ENCODE results near the gene CCDC182.

CCDC182 gene

DNA sequence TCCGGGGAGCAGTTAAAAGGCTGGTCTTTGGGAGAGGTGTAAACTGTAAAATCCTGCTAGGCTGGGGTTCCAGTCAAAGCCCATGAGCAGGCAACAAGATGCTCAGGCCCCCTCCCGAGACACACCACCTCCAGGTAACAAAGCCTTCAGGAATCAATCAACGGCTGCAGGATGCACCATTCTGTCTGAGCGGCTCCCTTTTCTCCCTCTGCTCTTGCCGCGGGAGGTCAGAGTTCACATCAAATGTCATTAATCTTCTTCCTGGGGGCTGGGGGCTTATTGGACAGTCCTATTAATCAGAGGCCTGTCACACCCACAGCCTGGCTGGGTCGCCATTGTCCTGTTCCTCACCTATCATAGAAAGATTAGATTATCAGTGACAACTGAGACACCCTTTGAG, 11.9 kb upstream of the CCDC182 start:
- DNase-seq (ENCODE audit: low read depth), result no peak

DNA sequence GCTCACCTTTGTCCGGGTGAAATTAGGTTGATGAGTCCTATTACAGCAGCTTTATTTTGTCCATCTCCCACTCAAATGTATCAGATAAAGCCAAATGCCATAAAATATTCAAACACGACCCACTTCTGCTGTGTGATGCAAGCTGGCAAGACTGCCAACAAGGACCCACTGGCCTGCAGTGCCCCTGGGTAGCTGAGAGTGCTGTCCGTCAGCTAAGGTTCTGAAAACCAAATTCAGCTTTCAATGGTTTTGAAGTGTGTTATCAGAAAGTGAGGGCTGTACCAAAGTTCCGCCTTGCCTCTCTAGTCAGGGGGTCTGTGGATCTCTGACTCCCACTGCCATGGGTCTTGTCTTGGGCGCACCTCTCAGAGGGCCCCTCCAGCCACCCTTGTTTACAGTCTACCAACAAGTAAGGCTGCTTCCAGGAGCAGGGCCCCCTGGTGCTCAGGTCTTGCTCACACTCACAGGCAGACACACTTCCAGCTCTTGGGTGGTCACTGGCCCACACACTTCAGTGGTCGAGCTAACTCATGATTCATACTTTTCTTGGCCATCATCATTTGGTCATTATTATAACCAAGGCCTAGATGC, 10.5 kb upstream of the CCDC182 start:
- no peak for DNase-seq (ENCODE audit: low read depth)

DNA sequence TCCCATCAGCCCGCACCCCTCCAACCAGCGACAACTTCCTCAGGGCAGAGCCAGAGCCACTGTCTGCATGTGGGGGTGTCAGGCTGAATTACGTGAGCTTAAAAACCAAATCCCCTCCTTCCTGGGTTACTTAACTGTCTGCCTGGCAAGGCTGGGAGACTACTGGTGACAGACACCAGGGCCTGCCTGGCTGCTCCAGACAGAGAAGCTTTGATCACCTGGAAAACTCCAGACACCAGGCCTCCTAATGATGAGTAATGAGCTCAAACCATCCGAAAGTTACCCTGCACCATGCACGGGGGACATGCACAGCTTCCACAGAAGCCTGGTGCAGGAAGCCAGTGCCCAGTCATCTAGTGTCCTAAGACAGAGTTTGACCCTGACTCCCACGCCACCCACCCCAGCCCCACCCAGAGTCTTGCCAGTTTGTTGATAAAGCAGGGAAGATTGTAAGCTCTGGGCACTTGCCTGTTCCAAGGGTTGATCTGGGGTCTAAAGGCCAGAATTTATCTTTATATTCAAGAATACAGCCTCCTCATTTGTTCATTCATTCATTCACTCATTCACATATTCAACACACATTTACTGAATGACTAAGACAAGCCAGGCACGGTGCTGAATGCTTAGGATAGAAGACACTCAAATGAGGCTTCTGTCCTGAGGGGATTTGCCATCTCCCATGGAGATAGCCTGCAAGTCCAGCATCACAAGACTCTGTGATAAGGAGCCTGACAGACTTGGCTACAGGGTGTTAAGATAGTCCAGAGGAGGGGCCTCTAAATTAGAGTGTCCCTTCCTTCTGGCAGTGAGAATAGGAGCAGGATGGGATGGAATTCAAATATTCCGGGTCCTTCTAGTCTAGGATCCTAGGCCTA, 7.2 kb upstream of the CCDC182 start:
- no peak for DNase-seq (ENCODE audit: low read depth)

DNA sequence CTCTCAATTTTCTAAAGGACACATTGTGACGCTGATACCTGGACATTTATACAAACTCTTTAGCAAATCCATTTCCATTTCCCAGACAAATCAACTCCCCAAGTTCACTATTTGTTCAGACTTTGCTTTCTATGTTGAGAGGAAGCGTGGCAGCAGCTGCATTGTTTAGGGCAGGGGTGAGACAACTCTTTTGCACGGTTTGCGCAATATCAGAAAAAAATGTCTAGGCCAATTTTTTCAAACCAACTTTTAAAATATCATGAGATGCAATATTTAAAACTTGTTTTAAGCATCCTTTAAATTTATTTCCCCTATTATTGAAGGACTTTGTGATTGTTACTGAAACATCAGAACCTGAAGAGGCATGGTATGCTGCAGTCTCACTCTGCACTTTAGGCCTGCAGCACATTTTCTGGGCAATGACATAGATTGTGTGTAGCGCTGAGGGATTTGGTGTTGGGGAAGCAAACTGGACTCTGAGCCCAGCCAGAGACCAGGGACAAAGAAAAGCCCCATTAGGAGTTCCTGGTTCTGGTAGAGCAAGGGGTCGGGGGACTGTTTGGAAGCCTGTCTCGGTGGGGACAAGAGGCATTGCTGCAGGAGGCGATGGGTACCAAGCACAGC, 6.4 kb upstream of the CCDC182 start:
- no peak for DNase-seq (ENCODE audit: low read depth)

DNA sequence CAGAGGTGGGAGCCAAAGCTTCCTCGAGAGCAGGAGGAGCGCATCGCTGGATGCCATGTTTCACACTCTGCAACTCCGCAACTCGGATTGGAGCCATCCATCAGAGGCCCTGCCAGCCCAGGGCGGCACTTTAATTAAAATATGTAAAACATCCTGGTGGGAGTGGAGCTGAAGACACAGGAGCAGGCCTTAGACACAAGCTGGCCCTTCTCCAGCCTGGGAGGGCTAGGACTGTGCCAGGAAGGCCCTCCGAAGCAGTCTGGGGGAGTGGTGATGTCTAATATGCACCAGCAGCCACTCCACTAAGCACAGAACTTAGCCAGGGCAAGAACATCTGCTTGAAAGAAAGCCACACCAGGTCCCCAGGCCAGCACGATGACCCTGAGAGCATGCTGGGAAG, 5.8 kb upstream of the CCDC182 start:
- DNase-seq (ENCODE audit: low read depth), result no peak

DNA sequence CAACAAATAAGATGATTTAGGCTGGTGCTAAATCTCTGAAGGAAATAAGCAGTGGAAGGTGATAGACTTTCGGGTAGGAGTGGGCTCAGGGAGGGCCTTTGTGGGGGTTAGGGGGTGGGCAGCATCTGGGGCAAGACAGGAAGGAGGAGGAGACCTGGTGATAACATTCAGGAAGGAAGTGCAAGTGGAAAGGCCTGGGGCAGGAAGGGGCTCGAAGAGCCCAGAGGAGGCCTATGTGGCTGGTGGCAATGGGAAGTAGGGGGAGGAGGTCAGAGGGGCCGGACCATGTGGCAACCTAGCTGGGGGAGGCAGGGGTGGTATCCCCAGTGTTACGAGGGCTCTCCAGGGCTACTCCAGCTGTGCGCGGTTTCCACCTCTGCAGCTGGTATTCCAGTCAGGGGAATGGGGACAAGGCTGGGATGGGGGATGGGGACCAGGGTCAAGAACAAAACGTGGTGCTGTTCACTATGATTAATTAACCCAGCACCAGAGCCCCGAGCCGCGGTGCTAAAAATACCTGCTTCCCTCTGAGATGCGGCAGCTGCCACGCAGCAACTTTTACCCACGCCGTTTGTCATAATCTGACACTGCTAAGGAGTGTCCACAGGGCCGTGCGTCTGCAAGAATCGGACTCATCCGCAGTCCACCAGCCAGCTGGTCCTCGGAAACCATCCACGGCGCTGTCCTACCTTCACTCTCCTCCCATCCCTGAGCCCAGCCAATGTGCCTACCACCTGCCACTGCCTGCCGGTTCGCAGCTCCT, 5.2 kb upstream of the CCDC182 start:
- DNase-seq (ENCODE audit: low read depth), result no peak

DNA sequence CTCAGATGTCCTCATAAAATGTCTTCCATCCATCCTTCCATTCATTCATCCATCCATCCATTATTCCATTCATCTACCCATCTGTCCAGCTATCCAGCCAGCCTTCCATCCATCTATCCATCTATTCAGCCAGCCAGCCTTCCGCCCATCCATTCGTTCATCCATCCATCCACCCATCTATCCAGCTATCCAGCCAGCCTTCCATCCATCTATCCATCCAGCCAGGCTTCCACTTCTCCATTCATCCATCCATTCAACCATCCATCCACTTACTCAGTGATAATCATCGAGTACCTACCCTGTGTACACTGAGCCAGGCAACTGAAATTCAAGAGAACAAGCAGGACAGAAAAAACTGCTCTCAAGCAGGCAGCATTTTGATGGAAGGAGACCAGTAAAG, 4.6 kb upstream of the CCDC182 start:
- no peak for DNase-seq (ENCODE audit: low read depth)

DNA sequence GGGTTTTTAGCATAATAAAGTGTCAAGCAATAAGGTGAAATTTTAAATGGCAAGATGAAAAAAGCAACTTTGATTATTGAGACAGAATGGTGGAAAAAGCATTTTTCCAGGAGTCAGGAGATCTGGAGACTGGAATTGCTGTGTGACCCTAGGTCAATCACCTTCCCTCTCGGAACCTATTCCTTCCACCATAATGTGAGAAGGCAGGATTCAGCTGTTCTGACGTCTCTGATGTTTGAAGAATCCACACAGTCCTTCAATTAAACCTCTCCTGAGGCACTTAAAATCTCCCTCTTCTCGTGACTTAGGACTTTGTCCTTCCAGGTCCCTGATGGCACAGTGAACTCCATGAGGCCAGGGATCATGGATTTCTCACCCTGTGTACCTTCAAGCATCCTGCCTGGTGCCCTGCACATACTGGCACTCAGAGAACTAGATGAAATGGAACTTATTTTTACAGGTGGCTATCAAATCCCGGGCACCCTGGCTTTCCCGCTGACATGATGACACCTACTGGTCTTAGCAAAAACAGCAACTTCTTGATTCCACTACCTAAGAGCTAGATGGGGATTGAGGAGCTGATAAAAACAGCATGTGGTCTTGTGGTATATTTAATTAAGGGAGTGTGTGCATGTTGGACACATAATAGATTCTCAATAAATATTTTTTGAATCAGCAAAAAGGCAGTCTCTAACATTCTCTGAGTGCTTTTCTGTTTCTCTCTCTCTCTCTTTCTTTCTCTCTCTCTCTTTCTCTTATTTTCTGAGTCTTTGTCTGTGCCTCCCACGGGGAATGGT, 2.3 kb upstream of the CCDC182 start:
- DNase-seq (ENCODE audit: low read depth), result peak; percentile 3

DNA sequence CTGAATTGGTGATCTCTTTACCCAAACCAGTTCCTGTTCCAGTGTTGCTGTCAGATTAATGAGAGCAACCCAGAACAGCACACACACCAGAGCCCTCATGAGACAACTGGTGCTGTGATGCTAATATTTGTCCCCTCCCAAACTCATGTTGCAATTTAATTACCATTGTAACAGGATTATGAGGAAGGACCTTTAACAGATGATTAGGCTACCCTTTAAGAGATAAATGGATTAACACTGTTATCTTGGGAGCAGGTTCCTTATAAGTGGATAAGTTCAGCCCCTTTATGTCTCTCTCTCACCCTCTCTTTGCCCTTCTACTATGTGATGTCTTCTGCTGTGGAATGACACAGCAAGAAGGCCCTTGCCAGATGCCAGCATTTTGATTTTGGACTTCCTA, 1.1 kb upstream of the CCDC182 start:
- no peak for DNase-seq (ENCODE audit: low read depth)

DNA sequence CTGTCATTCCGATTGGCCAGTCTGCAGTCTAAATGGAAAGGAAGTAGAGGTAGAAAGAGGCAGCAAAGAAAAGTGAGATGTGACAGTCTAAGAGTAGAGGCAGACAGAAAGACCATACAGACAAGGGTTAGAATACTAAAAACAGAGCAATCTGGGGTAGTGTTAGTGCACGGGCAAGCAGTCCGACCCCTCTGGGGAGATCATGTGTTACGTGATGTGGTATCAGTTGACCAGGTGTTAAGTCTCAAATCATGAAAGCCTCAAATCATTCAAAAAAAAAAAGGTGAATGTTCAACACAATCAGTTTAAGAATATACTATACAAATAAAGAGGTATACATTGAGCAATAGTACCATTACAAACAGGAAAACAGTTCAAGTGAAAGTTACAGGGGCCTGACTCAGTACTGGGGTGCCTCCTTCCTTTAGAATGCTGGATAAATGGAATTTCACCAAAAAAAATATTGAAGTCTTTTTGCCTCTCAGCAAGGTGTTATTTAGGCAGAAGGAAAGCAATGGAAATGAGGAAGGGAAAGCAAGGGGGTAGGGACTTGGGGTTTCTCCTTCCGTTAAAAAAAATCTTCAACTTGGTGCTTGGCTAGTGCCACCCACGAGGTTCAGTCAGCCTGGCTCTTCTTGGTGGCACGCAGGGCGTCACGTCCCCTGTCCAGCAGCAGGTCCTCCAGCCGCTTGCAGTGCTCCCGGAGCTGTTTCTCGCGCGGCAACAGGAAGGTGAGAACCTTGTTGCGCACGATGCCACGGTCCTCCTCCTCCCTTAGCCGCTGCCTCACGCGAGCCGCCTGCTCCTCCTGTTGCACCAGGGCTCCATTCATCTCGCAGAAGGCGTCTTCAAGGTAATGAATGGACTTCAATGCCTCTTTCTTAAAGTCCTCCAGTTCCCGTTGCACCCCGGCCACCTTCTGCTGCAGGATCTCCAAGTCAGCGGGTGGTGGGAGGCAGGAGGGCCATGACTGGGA, 616 bp downstream of the CCDC182 start:
- DNase-seq (ENCODE audit: low read depth), result no peak

DNA sequence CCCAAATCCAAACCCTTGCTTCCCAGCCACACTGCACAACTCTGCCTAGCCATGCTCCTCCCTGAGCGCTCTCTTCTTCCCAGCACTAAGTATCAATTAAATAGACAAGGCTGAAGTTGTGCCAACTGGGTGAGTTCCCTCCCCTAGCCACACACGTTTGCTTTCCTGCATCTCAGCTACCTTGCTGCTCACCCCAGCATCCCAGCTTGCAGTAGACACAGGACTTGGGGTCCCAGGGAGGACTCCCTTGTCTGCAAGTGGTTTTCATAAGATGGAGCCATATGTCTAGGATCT, 4.9 kb downstream of the CCDC182 start:
- no peak for DNase-seq (ENCODE audit: low read depth)

DNA sequence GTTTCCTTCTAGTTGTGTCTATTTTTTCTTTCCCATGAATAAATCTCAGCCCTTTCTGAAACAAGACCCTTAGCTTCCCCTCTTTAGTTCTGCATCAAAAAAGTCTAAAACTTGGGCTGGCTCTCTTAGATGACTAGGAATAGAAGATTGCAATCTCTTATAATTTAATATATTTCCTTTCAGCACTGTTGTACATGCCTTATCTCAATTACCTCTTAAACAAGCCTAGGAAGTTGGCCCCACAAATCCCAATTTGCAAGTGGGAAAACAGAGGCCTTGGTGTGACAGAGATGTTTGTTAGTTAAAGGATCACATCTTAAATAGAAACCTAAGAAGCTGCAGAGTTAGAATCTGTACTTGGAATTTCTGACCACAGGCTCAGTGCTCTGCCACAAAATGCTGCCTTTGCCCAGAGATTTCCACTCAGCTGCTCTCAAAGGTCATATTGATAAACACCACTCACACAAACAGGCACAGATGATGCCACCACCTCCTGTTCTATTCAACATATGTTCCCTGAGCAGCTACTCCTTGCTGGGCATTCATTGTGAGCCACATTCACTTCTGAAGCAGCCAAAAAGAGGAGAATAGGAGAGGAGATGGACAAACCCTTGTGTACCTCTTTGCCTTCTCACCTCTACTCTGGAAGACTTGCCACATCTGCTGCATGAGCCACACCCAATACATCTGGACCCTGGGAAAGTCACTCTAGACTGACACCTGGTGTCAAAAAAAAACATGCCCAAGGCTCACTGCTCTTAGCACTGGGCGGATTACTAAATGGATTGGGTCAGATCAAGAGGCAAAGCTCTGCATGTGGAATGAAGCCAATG, 5.5 kb downstream of the CCDC182 start:
- no peak for DNase-seq (ENCODE audit: low read depth)

DNA sequence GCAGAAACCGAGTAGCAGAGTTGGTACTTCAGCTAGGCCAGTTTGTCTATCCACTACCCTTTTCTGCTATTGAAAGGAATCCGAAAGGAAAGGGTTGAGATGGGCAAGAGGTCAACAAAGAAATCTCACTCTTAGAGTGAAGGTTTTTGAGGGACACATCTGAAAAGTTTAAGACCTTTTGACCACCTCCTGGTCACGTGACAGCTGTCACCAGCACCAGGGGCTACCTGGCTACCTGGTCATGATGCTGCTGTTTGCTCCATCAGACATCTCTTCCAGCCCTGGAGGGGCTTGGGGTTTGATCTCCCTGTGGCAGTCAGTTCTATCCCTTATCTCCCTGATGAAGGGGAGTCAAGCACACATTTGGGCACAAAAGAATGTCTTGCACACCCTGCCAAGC, 7.6 kb downstream of the CCDC182 start:
- no peak for DNase-seq (ENCODE audit: low read depth)

DNA sequence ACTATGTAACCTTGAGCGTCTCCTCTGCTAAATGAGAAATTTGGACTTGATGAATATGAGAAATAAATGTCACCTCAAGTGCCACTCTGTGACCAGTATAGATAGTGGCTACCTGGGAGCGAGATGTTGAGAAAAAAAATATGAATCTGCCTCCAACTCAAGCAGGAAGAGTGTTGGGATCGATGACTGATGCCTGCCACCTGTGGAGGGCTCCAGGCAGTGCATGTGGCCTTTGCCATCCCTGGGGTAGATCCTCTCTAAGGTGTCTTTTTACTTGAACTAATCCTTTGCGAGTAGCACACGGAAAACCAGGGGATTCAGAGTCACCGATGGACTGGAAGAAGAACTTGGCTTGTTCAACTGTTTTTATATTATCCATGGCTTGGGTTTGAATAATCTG, 9.4 kb downstream of the CCDC182 start:
- no peak for DNase-seq (ENCODE audit: low read depth)

DNA sequence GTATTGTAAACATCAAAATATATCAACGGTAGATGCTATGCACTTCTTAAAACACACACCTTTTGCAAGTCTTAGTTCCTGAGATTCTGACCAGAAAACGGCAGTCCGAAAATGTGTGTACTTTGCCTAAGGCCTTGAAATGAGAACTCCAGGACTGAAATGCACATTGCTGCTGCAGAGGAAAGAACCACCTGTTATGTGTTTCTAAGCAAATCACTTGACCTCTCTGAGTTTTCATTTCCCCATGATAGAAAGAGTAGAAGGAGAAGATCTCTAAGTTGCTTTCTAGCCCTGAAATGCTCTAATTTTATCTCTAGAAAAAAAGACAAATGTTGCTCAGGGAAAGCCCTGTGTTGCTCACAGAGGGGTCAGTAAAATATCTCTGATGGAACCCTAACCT, 9.9 kb downstream of the CCDC182 start:
- no peak for DNase-seq (ENCODE audit: low read depth)

DNA sequence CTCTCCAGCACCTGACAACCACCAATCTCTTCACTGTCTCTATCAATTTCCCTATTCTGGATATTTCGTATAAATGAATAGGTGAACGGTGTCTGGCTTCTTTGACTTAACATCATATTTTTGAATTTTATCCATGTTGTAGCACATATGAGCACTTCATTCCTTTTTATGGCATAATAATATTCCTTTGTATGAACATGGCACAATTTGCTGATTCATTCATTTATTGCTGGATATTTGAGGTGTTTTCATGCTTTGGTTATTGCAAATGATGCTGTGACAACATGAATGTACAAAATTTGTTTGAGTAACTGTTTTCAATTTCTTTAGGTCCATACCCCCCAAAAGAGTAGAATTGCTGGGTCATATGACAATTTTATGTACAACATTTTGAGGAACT, 12.0 kb downstream of the CCDC182 start:
- DNase-seq (ENCODE audit: low read depth), result no peak

DNA sequence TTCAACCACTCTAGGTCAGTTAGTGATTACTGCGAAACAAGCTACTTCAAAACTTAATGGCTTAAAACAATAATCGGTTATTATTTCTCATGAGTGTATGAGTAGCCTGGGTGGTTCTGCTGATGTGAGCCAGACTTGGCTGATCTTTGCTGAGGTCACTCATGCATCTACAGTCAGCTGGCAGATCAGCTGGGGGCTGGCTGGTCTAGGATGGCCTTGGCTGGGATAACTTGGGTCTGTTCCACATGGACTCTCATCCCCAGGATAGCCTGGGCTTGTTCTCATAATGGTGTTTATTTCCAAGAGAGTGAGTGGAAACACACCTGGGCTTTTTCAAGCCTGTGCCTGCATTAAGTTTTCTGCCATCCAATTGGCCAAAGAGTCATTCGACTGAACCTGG, 13.0 kb downstream of the CCDC182 start:
- DNase-seq (ENCODE audit: low read depth), result no peak

DNA sequence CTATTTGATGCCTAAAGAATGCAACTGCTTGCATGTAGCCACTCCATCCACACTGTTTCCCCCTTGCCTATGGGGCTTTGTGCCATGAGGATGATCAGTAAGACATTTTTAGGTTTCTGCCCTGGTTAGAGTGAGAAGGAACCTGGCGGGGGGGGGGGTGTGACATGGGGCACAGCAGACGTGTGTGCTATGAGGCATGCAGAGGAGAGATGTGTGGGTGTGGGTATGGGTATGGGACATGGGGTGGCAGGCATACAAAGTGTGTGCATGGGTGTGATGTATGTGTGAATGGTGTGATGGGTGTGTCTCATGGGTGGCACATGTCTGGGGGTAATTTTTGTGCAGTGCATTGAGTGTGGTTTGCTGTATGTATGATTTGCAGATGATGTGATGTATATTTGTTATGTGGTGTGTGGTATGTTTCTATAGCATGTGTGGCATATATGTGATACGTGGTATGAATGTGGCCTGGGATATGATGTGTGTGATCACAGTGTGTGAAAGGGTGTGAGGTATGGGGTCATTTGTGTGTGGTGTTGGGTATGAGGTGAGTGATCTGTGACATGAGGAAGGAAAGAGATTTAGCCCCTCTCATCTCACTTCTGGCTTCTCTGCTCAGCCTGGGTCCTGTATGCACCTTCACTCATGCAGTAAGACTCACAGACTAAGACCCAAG, 14.9 kb downstream of the CCDC182 start:
- DNase-seq (ENCODE audit: low read depth), result no peak

DNA sequence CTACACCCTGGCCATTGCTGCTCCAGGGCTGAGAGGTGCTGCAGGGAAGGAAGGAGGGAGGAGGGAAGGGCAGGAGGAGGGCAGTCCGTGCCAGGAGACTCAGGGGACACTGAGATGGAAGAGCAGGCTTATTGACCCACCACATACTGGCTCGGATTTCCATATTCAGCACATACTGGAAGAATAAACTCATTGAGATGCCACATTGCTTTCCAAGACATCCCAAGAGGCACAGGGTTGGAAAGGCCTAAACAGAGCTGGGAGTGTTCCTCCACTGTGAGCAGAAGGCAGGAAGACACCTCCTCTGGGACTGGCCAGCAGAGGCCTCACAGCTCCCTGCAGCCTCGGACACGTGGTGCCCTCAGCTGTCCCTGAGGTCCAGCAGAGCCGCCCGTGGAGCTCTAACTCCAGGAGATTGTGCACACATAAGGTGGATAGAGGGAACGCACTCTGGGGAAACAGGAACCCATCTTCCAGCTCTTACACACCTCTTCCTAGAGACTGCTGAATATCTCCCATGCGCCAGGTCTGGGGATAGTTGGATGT, 17.4 kb downstream of the CCDC182 start:
- no peak for DNase-seq (ENCODE audit: low read depth)
